HEK293 (cell line): ENCODE results near the gene KRT71.

ENCODE experiments used
- CTCF ChIA-PET: fragments of 350-600 bp; formaldehyde crosslinking; extraction: SDS; loops from one replicate; lab custom pipeline; 2021; ENCODE audit warnings: antibody characterized with exemption; lab: Yijun Ruan, JAX
- POLR2A ChIA-PET: fragments of 300-600 bp; formaldehyde crosslinking; extraction: SDS; loops from one replicate; lab custom pipeline; 2020; ENCODE audit warnings: antibody characterized with exemption, inconsistent platforms; lab: Yijun Ruan, JAX
- H3K27ac ChIP-seq: fragments of 200-500 bp; sonication (Bioruptor generic); 2 replicates; pipeline ENCODE4 v1.5.1; 2014; ENCODE audit warnings: low read depth, low read length, control low read depth, inconsistent platforms; ENCODE audit errors: extremely low read depth
- H3K36me3 ChIP-seq, 2 experiments: fragments of 200-500 bp in 1 of 2; sonication (Bioruptor generic) in 1 of 2; 1 replicate in 1 of 2; 2 replicates in 1 of 2; pipeline ENCODE4 v1.5.1; 2014 to 2017; ENCODE audit warnings: inconsistent platforms in 2 of 2, low read length in 2 of 2; ENCODE audit not compliant: control insufficient read depth in 2 of 2, insufficient read depth in 1 of 2
- H3K4me1 ChIP-seq: fragments of 200-500 bp; sonication (Bioruptor generic); 2 replicates; pipeline ENCODE4 v1.5.1; 2014; ENCODE audit warnings: mild to moderate bottlenecking, low read length, inconsistent platforms; ENCODE audit not compliant: control insufficient read depth, insufficient read depth
- H3K4me3 ChIP-seq: 2 replicates; pipeline ENCODE4 v1.5.1; 2011; ENCODE audit warnings: low read depth, mild to moderate bottlenecking, control low read depth, low read length, moderate library complexity
- H3K9me3 ChIP-seq: fragments of 200-500 bp; sonication (Bioruptor generic); 2 replicates; pipeline ENCODE4 v1.5.1; 2014; ENCODE audit warnings: low read depth, low read length, inconsistent platforms; ENCODE audit not compliant: control insufficient read depth, insufficient read depth
- KLF8 ChIP-seq: fragments of 450-650 bp; formaldehyde crosslinking; IDR thresholded peaks from 2 replicates; pipeline ENCODE4 v1.5.1; 2016; ENCODE audit warnings: missing biosample characterization, missing genetic modification characterization
- SP7 ChIP-seq: fragments of 450-650 bp; formaldehyde crosslinking; IDR thresholded peaks from 2 replicates; pipeline ENCODE4 v1.5.1; 2016; ENCODE audit warnings: missing biosample characterization, missing genetic modification characterization
- ZBTB48 ChIP-seq: fragments of 450-650 bp; formaldehyde crosslinking; IDR thresholded peaks from 2 replicates; pipeline ENCODE4 v1.5.1; 2016; ENCODE audit warnings: missing biosample characterization, missing genetic modification characterization
- ZBTB7A ChIP-seq: fragments of 450-650 bp; formaldehyde crosslinking; IDR thresholded peaks from 2 replicates; pipeline ENCODE4 v1.5.1; 2016; ENCODE audit warnings: low read depth, missing biosample characterization, missing genetic modification characterization
- ZFP37 ChIP-seq: fragments of 450-650 bp; formaldehyde crosslinking; IDR thresholded peaks from 2 replicates; pipeline ENCODE4 v1.5.1; 2016; ENCODE audit warnings: missing biosample characterization, missing genetic modification characterization
- ZNF114 ChIP-seq: fragments of 450-650 bp; formaldehyde crosslinking; IDR thresholded peaks from 2 replicates; pipeline ENCODE4 v1.5.0; 2017; ENCODE audit warnings: missing biosample characterization, missing genetic modification characterization
- ZNF133 ChIP-seq: fragments of 450-650 bp; formaldehyde crosslinking; IDR thresholded peaks from 2 replicates; pipeline ENCODE4 v1.5.1; 2016; ENCODE audit warnings: missing biosample characterization, missing genetic modification characterization
- ZNF155 ChIP-seq: fragments of 450-650 bp; formaldehyde crosslinking; IDR thresholded peaks from 2 replicates; pipeline ENCODE4 v1.5.1; 2016; ENCODE audit warnings: missing biosample characterization, missing genetic modification characterization
- ZNF341 ChIP-seq: fragments of 450-650 bp; formaldehyde crosslinking; IDR thresholded peaks from 2 replicates; pipeline ENCODE4; 2016; ENCODE audit warnings: low read depth, missing biosample characterization, missing genetic modification characterization
- ZNF426 ChIP-seq: fragments of 450-650 bp; formaldehyde crosslinking; IDR thresholded peaks from 2 replicates; pipeline ENCODE4 v1.5.1; 2017; ENCODE audit warnings: missing biosample characterization, missing genetic modification characterization, mild to moderate bottlenecking, inconsistent platforms, moderate library complexity
- ZNF433 ChIP-seq: fragments of 450-650 bp; formaldehyde crosslinking; IDR thresholded peaks from 2 replicates; pipeline ENCODE4 v1.5.1; 2016; ENCODE audit warnings: missing biosample characterization, missing genetic modification characterization, low read depth
- ZNF530 ChIP-seq: fragments of 450-650 bp; formaldehyde crosslinking; IDR thresholded peaks from 2 replicates; pipeline ENCODE4 v1.5.1; 2016; ENCODE audit warnings: low read depth, missing biosample characterization, missing genetic modification characterization
- ZNF548 ChIP-seq: fragments of 450-650 bp; formaldehyde crosslinking; IDR thresholded peaks from 2 replicates; pipeline ENCODE4 v1.5.1; 2016; ENCODE audit warnings: missing biosample characterization, missing genetic modification characterization
- ZNF561 ChIP-seq: fragments of 450-650 bp; IDR thresholded peaks from 2 replicates; pipeline ENCODE4 v1.5.1; 2018; ENCODE audit warnings: missing biosample characterization, missing genetic modification characterization, borderline replicate concordance
- ZNF777 ChIP-seq: fragments of 450-650 bp; formaldehyde crosslinking; IDR thresholded peaks from 2 replicates; pipeline ENCODE4 v1.5.1; 2017; ENCODE audit warnings: missing biosample characterization, missing genetic modification characterization, borderline replicate concordance
- ZSCAN23 ChIP-seq: fragments of 450-650 bp; formaldehyde crosslinking; IDR thresholded peaks from 2 replicates; pipeline ENCODE4 v1.5.1; 2016; ENCODE audit warnings: missing biosample characterization, missing genetic modification characterization
- TF ChIP-seq, protein P1 (sequence below): fragments of 450-650 bp; formaldehyde crosslinking; IDR thresholded peaks from 2 replicates; pipeline ENCODE4 v1.5.1; 2016; ENCODE audit warnings: missing biosample characterization, missing genetic modification characterization, borderline replicate concordance

KRT71 gene

DNA sequence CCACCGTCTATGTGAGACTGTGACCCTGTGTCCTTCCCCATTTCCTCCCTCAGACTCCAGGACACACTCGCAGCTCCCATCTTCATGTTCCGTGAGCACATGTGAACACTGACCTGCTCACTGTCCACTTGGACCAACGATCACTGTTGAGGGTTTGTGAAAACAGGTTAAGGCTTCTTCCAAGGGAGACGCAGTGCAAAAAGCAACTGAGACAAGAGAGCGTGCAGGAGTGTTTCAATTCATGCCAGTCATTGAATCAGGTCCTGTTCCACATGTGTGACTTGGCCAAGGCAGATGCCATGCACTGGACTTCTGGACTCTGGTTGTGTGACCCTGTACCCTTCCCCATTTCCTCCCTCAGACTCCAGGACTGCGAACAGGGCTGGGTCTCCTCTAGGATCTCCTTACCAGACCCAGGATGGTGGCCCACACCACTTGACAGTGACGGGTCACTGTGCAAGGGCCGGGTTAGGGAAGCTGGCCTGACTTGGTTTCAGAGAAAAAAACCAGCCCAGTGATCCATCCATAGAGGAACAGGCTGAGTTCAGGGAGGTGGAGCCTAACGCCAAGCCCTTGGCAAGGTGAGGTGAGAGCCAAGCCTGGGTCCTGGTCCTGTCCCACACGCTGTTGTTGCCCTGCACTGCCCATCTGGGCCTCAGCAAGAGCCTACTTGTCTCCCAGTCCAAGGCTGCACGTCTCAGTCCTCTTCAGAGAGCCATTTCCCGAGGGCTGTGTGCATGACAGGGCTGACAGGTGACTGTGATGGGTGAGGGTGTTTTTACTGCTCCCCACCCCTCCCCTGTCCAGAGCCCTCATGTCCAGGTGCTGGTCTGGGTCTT, 27.1 kb downstream of the KRT71 start (continued):
- no peak for TF ChIP-seq SP7 (tag by site-specific recombination)
- TF ChIP-seq ZFP37 (tag by site-specific recombination), result no peak
- no peak for TF ChIP-seq ZNF530 (tag by site-specific recombination)
- no peak for TF ChIP-seq ZNF114
- no peak for TF ChIP-seq ZSCAN23
- no peak for TF ChIP-seq ZNF426 (tag by site-specific recombination)
- no peak for TF ChIP-seq ZNF548 (tag by site-specific recombination)
- TF ChIP-seq ZNF133 (tag by site-specific recombination), result no peak
- TF ChIP-seq ZBTB48 (tag by site-specific recombination), result no peak
- no peak for TF ChIP-seq KLF8 (tag by site-specific recombination)
- TF ChIP-seq, protein P1, sequence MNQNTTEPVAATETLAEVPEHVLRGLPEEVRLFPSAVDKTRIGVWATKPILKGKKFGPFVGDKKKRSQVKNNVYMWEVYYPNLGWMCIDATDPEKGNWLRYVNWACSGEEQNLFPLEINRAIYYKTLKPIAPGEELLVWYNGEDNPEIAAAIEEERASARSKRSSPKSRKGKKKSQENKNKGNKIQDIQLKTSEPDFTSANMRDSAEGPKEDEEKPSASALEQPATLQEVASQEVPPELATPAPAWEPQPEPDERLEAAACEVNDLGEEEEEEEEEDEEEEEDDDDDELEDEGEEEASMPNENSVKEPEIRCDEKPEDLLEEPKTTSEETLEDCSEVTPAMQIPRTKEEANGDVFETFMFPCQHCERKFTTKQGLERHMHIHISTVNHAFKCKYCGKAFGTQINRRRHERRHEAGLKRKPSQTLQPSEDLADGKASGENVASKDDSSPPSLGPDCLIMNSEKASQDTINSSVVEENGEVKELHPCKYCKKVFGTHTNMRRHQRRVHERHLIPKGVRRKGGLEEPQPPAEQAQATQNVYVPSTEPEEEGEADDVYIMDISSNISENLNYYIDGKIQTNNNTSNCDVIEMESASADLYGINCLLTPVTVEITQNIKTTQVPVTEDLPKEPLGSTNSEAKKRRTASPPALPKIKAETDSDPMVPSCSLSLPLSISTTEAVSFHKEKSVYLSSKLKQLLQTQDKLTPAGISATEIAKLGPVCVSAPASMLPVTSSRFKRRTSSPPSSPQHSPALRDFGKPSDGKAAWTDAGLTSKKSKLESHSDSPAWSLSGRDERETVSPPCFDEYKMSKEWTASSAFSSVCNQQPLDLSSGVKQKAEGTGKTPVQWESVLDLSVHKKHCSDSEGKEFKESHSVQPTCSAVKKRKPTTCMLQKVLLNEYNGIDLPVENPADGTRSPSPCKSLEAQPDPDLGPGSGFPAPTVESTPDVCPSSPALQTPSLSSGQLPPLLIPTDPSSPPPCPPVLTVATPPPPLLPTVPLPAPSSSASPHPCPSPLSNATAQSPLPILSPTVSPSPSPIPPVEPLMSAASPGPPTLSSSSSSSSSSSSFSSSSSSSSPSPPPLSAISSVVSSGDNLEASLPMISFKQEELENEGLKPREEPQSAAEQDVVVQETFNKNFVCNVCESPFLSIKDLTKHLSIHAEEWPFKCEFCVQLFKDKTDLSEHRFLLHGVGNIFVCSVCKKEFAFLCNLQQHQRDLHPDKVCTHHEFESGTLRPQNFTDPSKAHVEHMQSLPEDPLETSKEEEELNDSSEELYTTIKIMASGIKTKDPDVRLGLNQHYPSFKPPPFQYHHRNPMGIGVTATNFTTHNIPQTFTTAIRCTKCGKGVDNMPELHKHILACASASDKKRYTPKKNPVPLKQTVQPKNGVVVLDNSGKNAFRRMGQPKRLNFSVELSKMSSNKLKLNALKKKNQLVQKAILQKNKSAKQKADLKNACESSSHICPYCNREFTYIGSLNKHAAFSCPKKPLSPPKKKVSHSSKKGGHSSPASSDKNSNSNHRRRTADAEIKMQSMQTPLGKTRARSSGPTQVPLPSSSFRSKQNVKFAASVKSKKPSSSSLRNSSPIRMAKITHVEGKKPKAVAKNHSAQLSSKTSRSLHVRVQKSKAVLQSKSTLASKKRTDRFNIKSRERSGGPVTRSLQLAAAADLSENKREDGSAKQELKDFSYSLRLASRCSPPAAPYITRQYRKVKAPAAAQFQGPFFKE (tag by site-specific recombination), result no peak
- TF ChIP-seq, all 188 proteins: peak for 0

DNA sequence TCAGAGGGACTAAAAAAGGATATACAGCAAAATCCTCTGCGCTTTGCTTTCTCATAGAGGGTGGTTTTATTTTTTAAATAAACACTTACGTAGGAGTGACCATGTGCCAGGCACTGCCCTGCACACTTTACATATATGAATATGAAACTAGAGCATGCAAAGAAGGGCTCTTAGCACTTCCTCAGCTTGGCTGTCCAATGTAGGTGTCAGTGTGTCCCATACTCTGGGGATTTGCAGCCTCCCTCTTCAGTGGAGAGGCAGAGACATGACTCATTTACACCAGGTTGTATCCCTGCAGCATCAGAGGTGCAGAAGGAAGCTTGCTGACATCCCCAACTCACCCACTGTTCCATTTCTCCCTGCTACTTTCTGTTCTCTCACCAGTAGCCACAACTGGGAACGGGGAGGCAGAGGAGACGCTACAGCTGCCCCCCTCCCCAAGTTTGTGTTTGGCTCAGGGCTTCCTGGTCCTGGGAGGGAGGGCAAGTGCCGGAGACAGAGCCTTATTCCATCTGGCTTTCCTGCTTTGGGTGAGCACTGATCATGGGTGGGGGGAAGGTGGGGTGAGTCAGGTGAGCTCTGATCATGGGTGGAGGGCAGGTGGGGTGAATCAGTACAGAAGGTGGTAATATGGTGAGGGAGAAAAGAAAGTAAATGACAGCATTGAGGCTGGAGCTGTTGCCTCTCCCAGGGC, 27.9 kb downstream of the KRT71 start:
- Histone ChIP-seq H3K27ac (no peak overlapping the region), H3K9me3 (no peaks in the 10 kb centered on the region), H3K4me3 (no peak overlapping the region), H3K36me3 (no peaks in the 10 kb centered on the region), H3K4me1 (no peaks in the 10 kb centered on the region)
- CTCF ChIA-PET, result interaction anchor here (0.7 to 0.8 kb wide), 2 partner anchors 17 to 569 kb away, joined by 3 to 4 read pairs; no protein-coding TSS in a partner anchor
- POLR2A ChIA-PET, result no interaction called here
- TF ChIP-seq ZBTB7A (tag by site-specific recombination) (no peak), ZNF433 (tag by site-specific recombination) (no peak), ZNF561 (no peak), ZNF155 (tag by site-specific recombination) (no peak), ZNF341 (tag by site-specific recombination) (no peak), ZNF530 (tag by site-specific recombination) (no peak), ZNF777 (no peak)
- TF ChIP-seq, protein P1 (tag by site-specific recombination), result no peak
